B cell (primary cell): ENCODE measurements around the gene RGS3. TPM values are rescaled to one million over a fixed set of nuclear protein-coding genes. Genes with fewer than 3 reads are reported as not detected.

Source experiments
- ATAC-seq: fragments of 200-7000 bp; cut with Tn5 transposase; one replicate; pipeline ENCODE4 v1.10.0; 2021; ENCODE audit warnings: low read depth, mild to moderate bottlenecking, moderate number of reproducible peaks, moderate library complexity
- CTCF ChIA-PET: fragments of 350-600 bp; sonication (Branson Sonifier 250); formaldehyde crosslinking; loops from one replicate; lab custom pipeline; 2021; ENCODE audit warnings: antibody characterized with exemption, inconsistent platforms; lab: Charles Lee
- POLR2A ChIA-PET: fragments of 350-600 bp; sonication (Branson Sonifier 250); formaldehyde crosslinking; loops from one replicate; lab custom pipeline; 2021; ENCODE audit warnings: antibody characterized with exemption; lab: Charles Lee
- DNase-seq: peaks from one replicate; pipeline ENCODE4 v3.0.0; 2013
- H2AFZ ChIP-seq: 2 replicates; pipeline ENCODE4 v1.6.1; 2012; ENCODE audit warnings: mild to moderate bottlenecking, low read depth, low read length; ENCODE audit not compliant: insufficient read depth, poor library complexity, severe bottlenecking
- H3K27ac ChIP-seq, 2 donors: 1 replicate in 1 of 2; 2 replicates in 1 of 2; pipeline ENCODE4 v1.5.1; 2012 to 2013; ENCODE audit warnings: low read length in 2 of 2, mild to moderate bottlenecking in 2 of 2, moderate library complexity in 1 of 2
- H3K27me3 ChIP-seq, 4 experiments: fragments of 200-600 bp in 1 of 4; sonication (generic) in 1 of 4; replicated peaks in 1 of 4; 1 replicate in 2 of 4; 2 replicates in 2 of 4; pipeline versions ENCODE4 v1.6.1 to v1.7.0; 2013 to 2016; ENCODE audit warnings: low read length in 3 of 4, mild to moderate bottlenecking in 2 of 4, mixed read lengths in 1 of 4, moderate library complexity in 1 of 4; ENCODE audit not compliant: insufficient read depth in 4 of 4, control insufficient read depth in 3 of 4; ENCODE audit errors: control extremely low read depth in 1 of 4
- H3K36me3 ChIP-seq, 2 experiments: replicated peaks in 1 of 2; 1 replicate in 1 of 2; 2 replicates in 1 of 2; pipeline versions ENCODE4 v1.6.1 to v1.7.1; 2013; ENCODE audit warnings: low read length in 1 of 2; ENCODE audit not compliant: insufficient read depth in 2 of 2, control insufficient read depth in 1 of 2; ENCODE audit errors: control extremely low read depth in 1 of 2, extremely low read depth in 1 of 2
- H3K4me1 ChIP-seq, 2 donors: fragments of 200-600 bp in 1 of 2; sonication (generic) in 1 of 2; 1 replicate in 1 of 2; 2 replicates in 1 of 2; pipeline versions ENCODE4 v1.5.1 to v1.6.1; 2013 to 2017; ENCODE audit warnings: low read length in 2 of 2; ENCODE audit not compliant: control insufficient read depth in 2 of 2, insufficient read depth in 2 of 2
- H3K4me2 ChIP-seq: replicated peaks from 2 replicates; pipeline ENCODE3; 2012; ENCODE audit warnings: mild to moderate bottlenecking, low read depth, low read length; ENCODE audit not compliant: poor library complexity, severe bottlenecking
- H3K4me3 ChIP-seq, 5 experiments: fragments of 200-600 bp in 1 of 5; sonication (generic) in 1 of 5; 1 replicate in 3 of 5; 2 replicates in 2 of 5; pipeline versions ENCODE4 v1.5.1 to v1.7.0; 2011 to 2016; ENCODE audit warnings: low read length in 4 of 5, mild to moderate bottlenecking in 4 of 5, low read depth in 2 of 5, control low read depth in 1 of 5, moderate library complexity in 1 of 5; ENCODE audit not compliant: insufficient read depth in 1 of 5; ENCODE audit errors: control extremely low read depth in 1 of 5, extremely low read depth in 1 of 5
- H3K79me2 ChIP-seq: fragments of 200-600 bp; sonication (generic); one replicate; pipeline ENCODE4 v1.6.0; 2016; ENCODE audit warnings: low read length; ENCODE audit not compliant: control insufficient read depth, insufficient read depth
- H3K9ac ChIP-seq: fragments of 200-600 bp; sonication (generic); 2 replicates; pipeline ENCODE4 v1.6.1; 2017; ENCODE audit warnings: mild to moderate bottlenecking, low read length, moderate library complexity
- H3K9me3 ChIP-seq, 3 donors: one replicate each; pipeline versions ENCODE4 v1.6.1 to v1.7.1; 2013; ENCODE audit warnings: low read length in 2 of 3; ENCODE audit not compliant: control insufficient read depth in 2 of 3, insufficient read depth in 1 of 3; ENCODE audit errors: control extremely low read depth in 1 of 3
- H4K20me1 ChIP-seq: 2 replicates; pipeline ENCODE4 v1.6.0; 2012; ENCODE audit warnings: mild to moderate bottlenecking, low read length; ENCODE audit not compliant: insufficient read depth, control insufficient read depth, poor library complexity, severe bottlenecking
- H3K27ac Mint-ChIP-seq: one replicate; pipeline ENCODE4 v1.8.0; 2021; ENCODE audit warnings: mixed read lengths
- H3K27me3 Mint-ChIP-seq: one replicate; pipeline ENCODE4 v1.8.0; 2021; ENCODE audit warnings: mixed read lengths
- H3K4me1 Mint-ChIP-seq: one replicate; pipeline ENCODE4 v1.8.0; 2021; ENCODE audit warnings: mixed read lengths
- H3K4me3 Mint-ChIP-seq: one replicate; pipeline ENCODE4 v1.8.0; 2021; ENCODE audit warnings: mixed read lengths
- H3K9me3 Mint-ChIP-seq: one replicate; pipeline ENCODE4 v1.8.0; 2022; ENCODE audit warnings: mixed read lengths; ENCODE audit not compliant: insufficient read depth
- EZH2 ChIP-seq: IDR thresholded peaks from 2 replicates; pipeline ENCODE4 v1.6.1; 2012; ENCODE audit warnings: borderline replicate concordance, low read depth, mild to moderate bottlenecking, moderate library complexity, low read length; ENCODE audit not compliant: insufficient read depth, poor library complexity, severe bottlenecking
- WGBS: methylation state at CpG from one replicate; pipeline ENCODE4 v1.1.5; 2013; ENCODE audit warnings: missing lambda C conversion rate; ENCODE audit not compliant: insufficient coverage; 5-methylcytosine and 5-hydroxymethylcytosine counted together
- intact Hi-C: fragments of 100-400 bp; cut with micrococcal nuclease; formaldehyde crosslinking; loops from one replicate; pipeline ENCODE4 v1.10.0; 2022
- polyA plus RNA-seq: library from polyadenylated mRNA; depleted of rRNA; stranded (reverse); fragments of >200 nt; gene quantifications from 2 replicates; pipeline ENCODE4 v1.2.3, GENCODE V29; 2012
- total RNA-seq, 2 donors: library from RNA; stranded (reverse); fragments of 120-200 nt in 1 of 2; gene quantifications; 1 replicate in 1 of 2; 2 replicates in 1 of 2; pipeline versions ENCODE4 v1.2.3 to v1.2.4, GENCODE V29; 2013 to 2022
- TF ChIP-seq, protein P1 (sequence below): fragments of 200-600 bp; IDR thresholded peaks from one replicate; pipeline ENCODE4 v1.8.0; 2022; ENCODE audit warnings: antibody characterized with exemption, mild to moderate bottlenecking

RGS3 gene
- total and polyA plus RNA-seq, 2 donors (not counting 1 experiment from before 2014, with no cell fraction given) = 12.0 to 15.6 TPM

DNA sequence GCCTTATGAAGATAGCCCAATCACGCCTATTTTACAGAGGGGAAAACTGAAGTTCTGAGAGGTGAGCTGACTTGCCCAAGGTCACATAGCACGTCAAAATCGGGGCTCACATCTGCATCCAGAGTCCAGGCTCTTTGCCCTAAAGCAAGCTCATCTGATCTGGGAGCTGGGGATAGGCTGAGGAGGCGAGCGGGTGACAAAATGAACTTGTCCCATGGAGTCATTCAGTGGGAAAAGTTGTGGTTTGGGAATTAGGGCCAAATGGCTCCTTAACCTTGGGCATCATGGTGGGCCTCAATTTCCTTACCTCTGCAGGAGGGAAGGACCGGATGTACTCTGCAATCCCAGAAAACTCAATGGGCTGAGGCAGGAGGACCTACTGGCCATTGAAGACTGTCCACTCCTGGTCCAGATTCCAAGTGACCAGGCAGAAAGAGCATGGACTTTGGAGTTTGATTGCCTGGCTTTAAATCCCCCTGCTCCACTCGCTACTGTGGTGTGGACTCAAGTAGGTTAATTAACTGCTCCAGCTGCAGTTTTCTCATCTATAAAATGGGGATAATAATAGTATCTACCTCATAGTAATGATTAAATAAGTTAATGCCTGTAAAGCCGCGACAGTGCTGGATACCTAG lies 160.4 kb downstream of the RGS3 start:
- TF ChIP-seq, protein P1, sequence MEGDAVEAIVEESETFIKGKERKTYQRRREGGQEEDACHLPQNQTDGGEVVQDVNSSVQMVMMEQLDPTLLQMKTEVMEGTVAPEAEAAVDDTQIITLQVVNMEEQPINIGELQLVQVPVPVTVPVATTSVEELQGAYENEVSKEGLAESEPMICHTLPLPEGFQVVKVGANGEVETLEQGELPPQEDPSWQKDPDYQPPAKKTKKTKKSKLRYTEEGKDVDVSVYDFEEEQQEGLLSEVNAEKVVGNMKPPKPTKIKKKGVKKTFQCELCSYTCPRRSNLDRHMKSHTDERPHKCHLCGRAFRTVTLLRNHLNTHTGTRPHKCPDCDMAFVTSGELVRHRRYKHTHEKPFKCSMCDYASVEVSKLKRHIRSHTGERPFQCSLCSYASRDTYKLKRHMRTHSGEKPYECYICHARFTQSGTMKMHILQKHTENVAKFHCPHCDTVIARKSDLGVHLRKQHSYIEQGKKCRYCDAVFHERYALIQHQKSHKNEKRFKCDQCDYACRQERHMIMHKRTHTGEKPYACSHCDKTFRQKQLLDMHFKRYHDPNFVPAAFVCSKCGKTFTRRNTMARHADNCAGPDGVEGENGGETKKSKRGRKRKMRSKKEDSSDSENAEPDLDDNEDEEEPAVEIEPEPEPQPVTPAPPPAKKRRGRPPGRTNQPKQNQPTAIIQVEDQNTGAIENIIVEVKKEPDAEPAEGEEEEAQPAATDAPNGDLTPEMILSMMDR = no peak
- no peak for TF ChIP-seq EZH2
- DNase-seq (no peak), ATAC-seq (no peak)
- Histone ChIP-seq H3K9ac (no peak overlapping the region), H3K79me2 (no peaks in the 10 kb centered on the region), H2AFZ (no peak overlapping the region), H3K36me3 (no peaks in the 10 kb centered on the region), H3K9me3 (no peaks in the 10 kb centered on the region), H3K27ac (no peak overlapping the region), H3K27me3 (no peaks in the 10 kb centered on the region), H3K4me1 (peaks cover 22 to 28% of the 10 kb centered on the region in 2 donors), H3K4me2 (no peak overlapping the region), H3K4me3 (no peak overlapping the region), H4K20me1 (no peaks in the 10 kb centered on the region)
- CTCF ChIA-PET = interaction anchor here (0.6 kb wide), 1 partner anchor 141 kb away, joined by 5 read pairs; no protein-coding TSS in a partner anchor
- WGBS = 90% methylated on average over 5 of the region's 9 CpGs
- Mint-ChIP-seq H3K27me3 (peaks cover 5% of the 10 kb centered on the region), H3K9me3 (no peaks in the 10 kb centered on the region), H3K27ac (no peak overlapping the region), H3K4me3 (no peak overlapping the region), H3K4me1 (peaks cover 32% of the 10 kb centered on the region)
- POLR2A ChIA-PET = interaction anchor here (0.7 kb wide), 1 partner anchor 744 kb away, joined by 3 read pairs; no protein-coding TSS in a partner anchor
- intact Hi-C loops = loop anchor here (5.0 kb wide), 1 partner anchor 42 kb away; no protein-coding TSS in a partner anchor

DNA sequence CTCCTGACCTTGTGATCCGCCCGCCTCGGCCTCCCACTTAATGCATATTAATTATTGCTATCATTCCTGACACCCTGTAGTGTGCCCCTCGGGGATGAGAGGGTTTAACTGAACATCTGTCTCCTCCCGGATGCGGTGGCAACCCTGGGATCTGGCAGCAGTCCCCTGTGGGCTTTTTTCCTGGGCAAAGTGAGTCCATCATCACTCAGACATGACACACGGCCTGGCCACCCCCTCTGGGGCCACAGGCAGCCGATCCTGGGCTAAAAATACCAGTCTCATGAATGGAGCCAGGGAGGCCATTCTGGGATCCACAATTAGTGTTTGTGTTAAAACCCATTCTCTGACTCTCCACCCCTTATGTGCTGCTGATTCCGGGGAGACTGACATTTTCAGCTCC lies 161.2 kb downstream of the RGS3 start:
- no peaks in the 10 kb centered on the region for H3K36me3 ChIP-seq
- H3K4me3 ChIP-seq = no peak overlapping the region

More for the DNA sequence above, 161.2 kb downstream of the RGS3 start:
- DNase-seq (no peak), ATAC-seq (no peak)
- TF ChIP-seq, protein P1 = no peak
- no peak for TF ChIP-seq EZH2
- Histone ChIP-seq H2AFZ (no peak overlapping the region), H3K27ac (no peak overlapping the region), H3K27me3 (no peaks in the 10 kb centered on the region), H3K4me1 (peaks cover 14 to 21% of the 10 kb centered on the region in 2 donors), H3K79me2 (no peaks in the 10 kb centered on the region), H3K9ac (no peak overlapping the region), H3K9me3 (no peaks in the 10 kb centered on the region), H3K4me2 (no peak overlapping the region), H4K20me1 (no peaks in the 10 kb centered on the region)
- H3K27me3 Mint-ChIP-seq = peaks cover 5% of the 10 kb centered on the region
- no peak overlapping the region for H3K27ac Mint-ChIP-seq
- CTCF ChIA-PET = interaction anchor here (1.4 kb wide), 1 partner anchor 30 kb away, joined by 4 read pairs; no protein-coding TSS in a partner anchor
- H3K9me3 Mint-ChIP-seq = no peaks in the 10 kb centered on the region
- intact Hi-C loops = loop anchor here (5.0 kb wide), 1 partner anchor 42 kb away; no protein-coding TSS in a partner anchor
- no peak overlapping the region for H3K4me3 Mint-ChIP-seq
- POLR2A ChIA-PET = interaction anchor here (0.7 kb wide), 1 partner anchor 743 kb away, joined by 3 read pairs; no protein-coding TSS in a partner anchor
- WGBS = 71% methylated on average over 5 of the region's 9 CpGs
- peaks cover 24% of the 10 kb centered on the region for H3K4me1 Mint-ChIP-seq
